Measurements from ENCODE around the gene IL22RA2.

GRCh38 chr6:137202078-137202477 is 28.6 kb upstream of the IL22RA2 start:
- TF ChIP-seq CTCF (IDR thresholded peaks at IDR 0.05; ENCODE audit: borderline replicate concordance, extremely low read depth, low read length, poor library complexity, severe bottlenecking) (peak; percentile 42), EZH2 (IDR thresholded peaks at IDR 0.05; ENCODE audit: borderline replicate concordance, low read depth, low read length, severe bottlenecking) (no peak)
